IMR-90 (cell line): ENCODE measurements around the gene FAAP100. TPM values are rescaled to one million over a fixed set of nuclear protein-coding genes. Genes with fewer than 3 reads are reported as not detected.

ENCODE experiments used
- ATAC-seq: fragments of 200-7000 bp; cut with Tn5 transposase; 2 replicates; pipeline ENCODE4 v1.9.1; 2020; ENCODE audit warnings: low read depth, mild to moderate bottlenecking, moderate library complexity
- BruUV-seq: library from RNA; stranded (reverse); fragments of 400-500 nt; replicated peaks from 2 replicates; lab custom pipeline; 2021; lab: Mats Ljungman, UMichigan
- CTCF ChIA-PET: fragments of 300-600 bp; formaldehyde crosslinking; extraction: SDS; loops from one replicate; lab custom pipeline; 2021; ENCODE audit warnings: antibody characterized with exemption; lab: Yijun Ruan, JAX
- POLR2A ChIA-PET: fragments of 300-600 bp; sonication (Branson Sonifier 250); formaldehyde crosslinking; loops from one replicate; lab custom pipeline; 2022; ENCODE audit warnings: antibody characterized with exemption; ENCODE audit not compliant: unreplicated experiment; lab: Charles Lee
- DNase-seq: peaks from one replicate; pipeline ENCODE4 v3.0.0; 2013
- H2AFZ ChIP-seq: replicated peaks from 2 replicates; pipeline ENCODE3; 2013; ENCODE audit warnings: low read length, mild to moderate bottlenecking; ENCODE audit not compliant: poor library complexity
- H2AK5ac ChIP-seq: 2 replicates; pipeline ENCODE4 v1.6.1; 2013; ENCODE audit warnings: low read depth, low read length, inconsistent platforms
- H2AK9ac ChIP-seq: replicated peaks from 2 replicates; pipeline ENCODE3; 2013; ENCODE audit warnings: mild to moderate bottlenecking, low read depth, low read length, moderate library complexity; ENCODE audit not compliant: poor library complexity
- H2BK120ac ChIP-seq: 2 replicates; pipeline ENCODE4 v1.6.1; 2013; ENCODE audit warnings: low read depth, low read length, inconsistent platforms
- H2BK15ac ChIP-seq: 3 replicates; pipeline ENCODE4 v1.6.1; 2013; ENCODE audit warnings: low read depth, low read length, inconsistent platforms
- H2BK20ac ChIP-seq: 2 replicates; pipeline ENCODE4 v1.6.1; 2013; ENCODE audit warnings: low read depth, mild to moderate bottlenecking, inconsistent platforms, low read length, moderate library complexity
- H2BK5ac ChIP-seq: 2 replicates; pipeline ENCODE4 v1.6.1; 2013; ENCODE audit warnings: mild to moderate bottlenecking, low read depth, low read length, inconsistent platforms; ENCODE audit not compliant: poor library complexity, severe bottlenecking
- H3K14ac ChIP-seq: replicated peaks from 2 replicates; pipeline ENCODE4 v1.6.1; 2013; ENCODE audit warnings: low read depth, low read length, inconsistent platforms
- H3K18ac ChIP-seq: 2 replicates; pipeline ENCODE4 v1.6.1; 2013; ENCODE audit warnings: low read depth, low read length, control low read depth
- H3K23ac ChIP-seq: 2 replicates; pipeline ENCODE4 v1.6.1; 2013; ENCODE audit warnings: low read depth, low read length, inconsistent platforms
- H3K27ac ChIP-seq: 2 replicates; pipeline ENCODE4 v1.5.1; 2013; ENCODE audit warnings: mild to moderate bottlenecking, control low read depth, low read length; ENCODE audit not compliant: insufficient read depth
- H3K27me3 ChIP-seq: 2 replicates; pipeline ENCODE4 v1.6.1; 2013; ENCODE audit warnings: low read length; ENCODE audit not compliant: control insufficient read depth, insufficient read depth
- H3K36me3 ChIP-seq: 2 replicates; pipeline ENCODE4 v1.6.1; 2013; ENCODE audit warnings: low read length, mixed read lengths; ENCODE audit not compliant: control insufficient read depth, insufficient read depth
- H3K4ac ChIP-seq: 2 replicates; pipeline ENCODE4 v1.6.1; 2013; ENCODE audit warnings: low read depth, low read length, inconsistent platforms
- H3K4me1 ChIP-seq: 2 replicates; pipeline ENCODE4 v1.6.1; 2013; ENCODE audit warnings: low read length, mixed read lengths; ENCODE audit not compliant: control insufficient read depth, insufficient read depth
- H3K4me2 ChIP-seq: 2 replicates; pipeline ENCODE4 v1.6.1; 2013; ENCODE audit warnings: low read depth, mild to moderate bottlenecking, control low read depth, low read length, moderate library complexity
- H3K4me3 ChIP-seq: 2 replicates; pipeline ENCODE4 v1.5.1; 2013; ENCODE audit warnings: low read depth, mild to moderate bottlenecking, control low read depth, low read length, moderate library complexity; ENCODE audit not compliant: insufficient read depth
- H3K56ac ChIP-seq: 2 replicates; pipeline ENCODE4 v1.6.1; 2013; ENCODE audit warnings: low read length, inconsistent platforms; ENCODE audit not compliant: insufficient read depth; ENCODE audit errors: extremely low read depth
- H3K79me1 ChIP-seq, 2 experiments: 2 replicates each; pipeline ENCODE4 v1.6.1; 2013; ENCODE audit warnings: low read length in 2 of 2, inconsistent platforms in 1 of 2, low read depth in 1 of 2
- H3K9ac ChIP-seq: 2 replicates; pipeline ENCODE4 v1.6.1; 2013; ENCODE audit warnings: low read depth, low read length, control low read depth
- H3K9me1 ChIP-seq: 2 replicates; pipeline ENCODE4 v1.6.1; 2013; ENCODE audit warnings: low read length, inconsistent platforms; ENCODE audit not compliant: insufficient read depth
- H3K9me3 ChIP-seq: 2 replicates; pipeline ENCODE4 v1.6.1; 2013; ENCODE audit warnings: low read length; ENCODE audit not compliant: control insufficient read depth, insufficient read depth
- H4K20me1 ChIP-seq: 2 replicates; pipeline ENCODE4 v1.6.1; 2013; ENCODE audit warnings: low read length, inconsistent platforms; ENCODE audit not compliant: insufficient read depth
- H4K5ac ChIP-seq: 2 replicates; pipeline ENCODE4 v1.6.1; 2013; ENCODE audit warnings: mild to moderate bottlenecking, low read depth, low read length, control low read depth
- H4K8ac ChIP-seq, 2 experiments: 2 replicates each; pipeline ENCODE4 v1.6.1; 2013; ENCODE audit warnings: low read depth in 2 of 2, low read length in 2 of 2, control low read depth in 1 of 2, inconsistent platforms in 1 of 2
- H4K91ac ChIP-seq: 2 replicates; pipeline ENCODE4 v1.6.1; 2013; ENCODE audit warnings: low read depth, low read length, inconsistent platforms; ENCODE audit not compliant: insufficient read depth
- ELK1 ChIP-seq: fragments of 150-350 bp; IDR thresholded peaks from 2 replicates; pipeline ENCODE4 v1.6.1; 2016; ENCODE audit warnings: low read depth, mild to moderate bottlenecking, low read length, moderate library complexity, borderline replicate concordance
- MXI1 ChIP-seq: IDR thresholded peaks from 2 replicates; pipeline ENCODE4 v1.6.1; 2012; ENCODE audit warnings: low read depth, mild to moderate bottlenecking, low read length, moderate library complexity, borderline replicate concordance
- POLR2A ChIP-seq: IDR thresholded peaks from 2 replicates; pipeline ENCODE4 v1.6.1; 2012; ENCODE audit warnings: mild to moderate bottlenecking, low read depth, low read length
- RCOR1 ChIP-seq: IDR thresholded peaks from 2 replicates; pipeline ENCODE4 v1.6.1; 2012; ENCODE audit warnings: mild to moderate bottlenecking, low read length, improper control_type of control experiment; ENCODE audit not compliant: insufficient replicate concordance
- WGBS, 2 experiments: methylation state at CpG; one replicate each; pipeline versions ENCODE4 v1.1.5 to v1.1.7; 2013; ENCODE audit warnings: missing lambda C conversion rate in 2 of 2; ENCODE audit not compliant: insufficient read length in 1 of 2; ENCODE audit errors: extremely low coverage in 2 of 2; 5-methylcytosine and 5-hydroxymethylcytosine counted together
- dilution Hi-C: fragments of 300-500 bp; cut with HindIII; formaldehyde crosslinking; loops from one replicate; pipeline ENCODE4 v1.14.3; 2018; ENCODE audit warnings: low sequenced_read_pairs; ENCODE audit not compliant: unreplicated experiment
- in situ Hi-C: fragments of 300-500 bp; cut with MboI; formaldehyde crosslinking; loops from 3 replicates; pipeline ENCODE4 v1.14.3; 2019; ENCODE audit warnings: low sequenced_read_pairs, inconsistent platforms, mixed read lengths
- intact Hi-C: fragments of 100-400 bp; cut with micrococcal nuclease; formaldehyde crosslinking; loops from 2 replicates; pipeline ENCODE4 v1.10.0; 2022
- polyA plus RNA-seq, 3 experiments: library from polyadenylated mRNA; depleted of rRNA; stranded (reverse); fragments of >200 nt; gene quantifications; 2 replicates each; pipeline ENCODE4 v1.2.3, GENCODE V29; 2012; ENCODE audit warnings: low replicate concordance in 1 of 3
- total RNA-seq: library from RNA; depleted of rRNA; stranded (reverse); fragments of >200 nt; gene quantifications from 2 replicates; pipeline ENCODE4 v1.2.3, GENCODE V29; 2012

Gene FAAP100
- total and polyA plus RNA-seq, 2 of the 4 experiments (the other 2 are of a cell fraction), result 7.9 to 24.8 TPM

- Histone ChIP-seq H3K4me1 (peaks cover 2% of the 10 kb centered on the region), H2BK5ac (peak overlapping the region; percentile 19), H3K36me3 (peaks cover 37% of the 10 kb centered on the region), H3K14ac (peak overlapping the region; percentile 93), H2AK5ac (no peak overlapping the region), H3K4ac (no peak overlapping the region), H3K27me3 (no peaks in the 10 kb centered on the region), H3K56ac (peak overlapping the region; percentile 80), H3K4me2 (peak overlapping the region; percentile 70), H2BK15ac (no peak overlapping the region), H3K9ac (peak overlapping the region; percentile 98), H2AK9ac (peak overlapping the region; percentile 38), H3K23ac (peak overlapping the region; percentile 68), H3K9me1 (no peaks in the 10 kb centered on the region), H4K20me1 (peaks cover 61% of the 10 kb centered on the region), H2BK120ac (no peak overlapping the region), H3K79me1 (peaks cover 0 to 35% of the 10 kb centered on the region in 2 experiments; a peak in 2 of 4 replicates), H4K91ac (no peak overlapping the region), H3K9me3 (no peaks in the 10 kb centered on the region), H3K4me3 (peak overlapping the region; percentile 79), H3K18ac (no peak overlapping the region), H2BK20ac (no peak overlapping the region), H4K8ac (peak overlapping the region in 1 of 2 experiments; percentile 41; a peak in 2 of 4 replicates), H3K27ac (peak overlapping the region; percentile 9), H2AFZ (no peak overlapping the region), H4K5ac (no peak overlapping the region)
- dilution Hi-C loops (no loop called here), in situ Hi-C loops (no loop called here), intact Hi-C loops (no loop called here)
- no peak for DNase-seq
- POLR2A ChIA-PET, result interaction anchor here (0.6 to 1.8 kb wide), 4 partner anchors 9 to 796 kb away, joined by 3 to 16 read pairs (median 5); no protein-coding TSS in a partner anchor
- WGBS, 2 experiments, result 33% methylated on average over 1 of the region's 12 CpGs; no CpG with 5 or more reads in 1 of the 2 experiments
- TF ChIP-seq ELK1 (no peak), MXI1 (no peak), RCOR1 (no peak), POLR2A (peak; percentile 27)
- no TSS peak for BruUV-seq
- CTCF ChIA-PET, result no interaction called here
- no peak for ATAC-seq
These were observed 42.8 kb downstream of the FAAP100 start for GRCh38 chr17:81509207-81509971.
